ENCODE data around the gene GSKIP.

- TF ChIP-seq CTCF (IDR thresholded peaks at IDR 0.05) (no peak), EZH2 (IDR thresholded peaks at IDR 0.05) (no peak)
Observed at GRCh38 chr14:96354246-96354645, 9.1 kb upstream of the GSKIP start.

All from neural progenitor cell (in vitro differentiated cells).